MM.1S (cell line): Measurements from ENCODE around the gene CCL19.

Experiments
- CTCF ChIP-seq: fragments of 300-600 bp; sonication (generic); IDR thresholded peaks from 2 replicates; pipeline ENCODE4 v1.5.1; 2016; ENCODE audit warnings: antibody characterized with exemption, low read length, mixed read lengths
- EZH2 ChIP-seq: fragments of 300-600 bp; sonication (generic); optimal IDR thresholded peaks from 2 replicates; pipeline ENCODE3; 2017; ENCODE audit warnings: low read depth, mild to moderate bottlenecking, antibody characterized with exemption, low read length, mixed read lengths
- EZH2phosphoT487 ChIP-seq: fragments of 300-600 bp; sonication (generic); IDR thresholded peaks from 2 replicates; pipeline ENCODE4 v1.6.1; 2018; ENCODE audit warnings: antibody characterized with exemption, low read length

- TF ChIP-seq CTCF: no peak
- no peak for TF ChIP-seq EZH2
- no peak for TF ChIP-seq EZH2phosphoT487
Measured at GRCh38 chr9:34717996-34718614, 27.0 kb upstream of the CCL19 start.
